Right kidney (tissue), 1 donor: ENCODE data around the gene SRGAP2C.
"Not testable (repeated sequence)": the region's sequence is repeated elsewhere in the genome, so short reads cannot be mapped to it uniquely, and the experiment has no call there.

Experiments used
- DNase-seq: peaks from one replicate; pipeline ENCODE4 v3.0.0-alpha.2; 2016

Gene SRGAP2C

GRCh38 chr1:121185140-121185708, 449 bp downstream of the SRGAP2C start:
- DNase-seq, result not testable (repeated sequence)

GRCh38 chr1:121186191-121186590, 1.4 kb downstream of the SRGAP2C start:
- not testable (repeated sequence) for DNase-seq

- not testable (repeated sequence) for DNase-seq
These were observed 3.1 kb downstream of the SRGAP2C start for GRCh38 chr1:121187914-121188313.

GRCh38 chr1:121192512-121192911, 7.7 kb downstream of the SRGAP2C start:
- DNase-seq, result not testable (repeated sequence)

- DNase-seq, result not testable (repeated sequence)
These were observed 12.5 kb downstream of the SRGAP2C start for GRCh38 chr1:121197095-121197882.

GRCh38 chr1:121199763-121200162, 15.0 kb downstream of the SRGAP2C start:
- DNase-seq, result not testable (repeated sequence)

- DNase-seq, result not testable (repeated sequence)
These were observed 15.5 kb downstream of the SRGAP2C start for GRCh38 chr1:121200232-121200631.

GRCh38 chr1:121200985-121201981, 16.5 kb downstream of the SRGAP2C start:
- DNase-seq, result peak; percentile 8

- DNase-seq, result not testable (repeated sequence)
These were observed 18.2 kb downstream of the SRGAP2C start for GRCh38 chr1:121202986-121203385.

GRCh38 chr1:121205786-121206711, 21.3 kb downstream of the SRGAP2C start:
- not testable (repeated sequence) for DNase-seq

- DNase-seq, result not testable (repeated sequence)
These were observed 22.6 kb downstream of the SRGAP2C start for GRCh38 chr1:121207328-121207727.

- DNase-seq, result not testable (repeated sequence)
These were observed 23.6 kb downstream of the SRGAP2C start for GRCh38 chr1:121208375-121208774.

- not testable (repeated sequence) for DNase-seq
These were observed 26.0 kb downstream of the SRGAP2C start for GRCh38 chr1:121210778-121211177.

- DNase-seq, result not testable (repeated sequence)
These were observed 28.7 kb downstream of the SRGAP2C start for GRCh38 chr1:121213491-121213890.

GRCh38 chr1:121214544-121215156, 29.9 kb downstream of the SRGAP2C start:
- not testable (repeated sequence) for DNase-seq

GRCh38 chr1:121215699-121216417, 31.1 kb downstream of the SRGAP2C start:
- DNase-seq, result not testable (repeated sequence)

GRCh38 chr1:121216676-121217075, 31.9 kb downstream of the SRGAP2C start:
- not testable (repeated sequence) for DNase-seq

GRCh38 chr1:121221770-121222169, 37.0 kb downstream of the SRGAP2C start:
- DNase-seq, result not testable (repeated sequence)

GRCh38 chr1:121224714-121225113, 39.9 kb downstream of the SRGAP2C start:
- DNase-seq, result not testable (repeated sequence)

- not testable (repeated sequence) for DNase-seq
These were observed 41.6 kb downstream of the SRGAP2C start for GRCh38 chr1:121226295-121226904.
